SH-SY5Y (cell line): ENCODE data around the gene CCR5AS.

Source experiments
- GATA2 ChIP-seq: IDR thresholded peaks from 2 replicates; pipeline ENCODE4 v1.6.1; 2011; ENCODE audit warnings: mild to moderate bottlenecking, low read depth, low read length
- GATA3 ChIP-seq: IDR thresholded peaks from 2 replicates; pipeline ENCODE4 v1.6.1; 2011; ENCODE audit warnings: low read depth, mild to moderate bottlenecking, low read length, moderate library complexity

GRCh38 chr3:46335541-46335940 is 71.3 kb downstream of the CCR5AS start:
- TF ChIP-seq GATA2 (no peak), GATA3 (no peak)
